ENCODE data around the gene TROAP.

The TROAP gene

GRCh38 chr12:49328816-49329215 is 5.8 kb downstream of the TROAP start:
- TF ChIP-seq POLR2AphosphoS5 (IDR thresholded peaks at IDR 0.05; ENCODE audit: low read depth, low read length) (no peak), REST (IDR thresholded peaks at IDR 0.05; ENCODE audit: insufficient read depth in 1 of 2, low read depth in 2 of 2, low read length in 2 of 2) (no peak), FOXP2 (optimal IDR thresholded peaks at IDR 0.05; ENCODE audit: borderline replicate concordance, extremely low read depth, extremely low read length, insufficient read depth) (no peak), TAF1 (IDR thresholded peaks at IDR 0.05; ENCODE audit: borderline replicate concordance, insufficient read depth, low read length) (no peak), SIN3A (IDR thresholded peaks at IDR 0.05; ENCODE audit: borderline replicate concordance, insufficient read depth, low read length) (no peak)

GRCh38 chr12:49330032-49330619 is 7.1 kb downstream of the TROAP start:
- no peak for TF ChIP-seq REST (IDR thresholded peaks at IDR 0.05; ENCODE audit: insufficient read depth in 1 of 2, low read depth in 2 of 2, low read length in 2 of 2)
- no peak for TF ChIP-seq SIN3A (IDR thresholded peaks at IDR 0.05; ENCODE audit: borderline replicate concordance, insufficient read depth, low read length)

- TF ChIP-seq POLR2AphosphoS5 (IDR thresholded peaks at IDR 0.05; ENCODE audit: low read depth, low read length) (peak; percentile 20), FOXP2 (optimal IDR thresholded peaks at IDR 0.05; ENCODE audit: borderline replicate concordance, extremely low read depth, extremely low read length, insufficient read depth) (no peak), SIN3A (IDR thresholded peaks at IDR 0.05; ENCODE audit: borderline replicate concordance, insufficient read depth, low read length) (no peak), TAF1 (IDR thresholded peaks at IDR 0.05; ENCODE audit: borderline replicate concordance, insufficient read depth, low read length) (no peak), REST (IDR thresholded peaks at IDR 0.05; ENCODE audit: insufficient read depth in 1 of 2, low read depth in 2 of 2, low read length in 2 of 2) (no peak)
Observed at GRCh38 chr12:49330631-49331379, 7.8 kb downstream of the TROAP start.

- no peak for TF ChIP-seq FOXP2 (optimal IDR thresholded peaks at IDR 0.05; ENCODE audit: borderline replicate concordance, extremely low read depth, extremely low read length, insufficient read depth)
- no peak for TF ChIP-seq SIN3A (IDR thresholded peaks at IDR 0.05; ENCODE audit: borderline replicate concordance, insufficient read depth, low read length)
- no peak for TF ChIP-seq REST (IDR thresholded peaks at IDR 0.05; ENCODE audit: insufficient read depth in 1 of 2, low read depth in 2 of 2, low read length in 2 of 2)
- no peak for TF ChIP-seq TAF1 (IDR thresholded peaks at IDR 0.05; ENCODE audit: borderline replicate concordance, insufficient read depth, low read length)
- no peak; the same call in 1 of the 2 replicates for TF ChIP-seq POLR2AphosphoS5 (IDR thresholded peaks at IDR 0.05; ENCODE audit: low read depth, low read length)
Observed at GRCh38 chr12:49331380-49332222, 8.5 kb downstream of the TROAP start.

All from PFSK-1 (cell line).